T47D (cell line): ENCODE measurements around the gene CDCP1.
A peak's percentile ranks its signal among the peaks of the same experiment; 100 is the strongest.
"Not testable (repeated sequence)": the region's sequence is repeated elsewhere in the genome, so short reads cannot be mapped to it uniquely, and the experiment has no call there.

Source experiments
- DNase-seq, 2 experiments: peaks; one replicate each; pipeline versions ENCODE4 v3.0.0 to v3.0.0-alpha.2; 2011 to 2012; ENCODE audit warnings: low read depth in 1 of 2, low spot score in 1 of 2
- JUND ChIP-seq: IDR thresholded peaks from 2 replicates; pipeline ENCODE4 v1.6.1; 2012; ENCODE audit warnings: low read depth
- in situ Hi-C: cut with HindIII; loops from 2 replicates; pipeline ENCODE4 v1.10.0; 2016; ENCODE audit warnings: low sequenced_read_pairs, low pct_unique_long_range_greater_than_20kb

The CDCP1 gene

GRCh38 chr3:45081506-45082141, 64.6 kb downstream of the CDCP1 start:
- DNase-seq, result no peak
- in situ Hi-C loops, result no loop called here
- no peak for TF ChIP-seq JUND

- in situ Hi-C loops, result no loop called here
- TF ChIP-seq JUND, result no peak
- no peak for DNase-seq
These were observed 65.4 kb downstream of the CDCP1 start for GRCh38 chr3:45080824-45081223.

- no peak for DNase-seq
- no peak for TF ChIP-seq JUND
- in situ Hi-C loops, result no loop called here
These were observed 66.5 kb downstream of the CDCP1 start for GRCh38 chr3:45079715-45080114.

GRCh38 chr3:45078910-45079522, 67.2 kb downstream of the CDCP1 start:
- peak in 1 of 2 experiments; percentile 59 for DNase-seq
- TF ChIP-seq JUND, result no peak
- in situ Hi-C loops, result no loop called here

- in situ Hi-C loops, result not testable (repeated sequence)
These were observed 67.9 kb downstream of the CDCP1 start for GRCh38 chr3:45078256-45078655.

GRCh38 chr3:45075821-45076625, 70.2 kb downstream of the CDCP1 start:
- DNase-seq, result no peak
- in situ Hi-C loops, result no loop called here
- no peak for TF ChIP-seq JUND

More at GRCh38 chr3:45078256-45078655, 67.9 kb downstream of the CDCP1 start:
- DNase-seq, result not testable (repeated sequence)

- no peak for TF ChIP-seq JUND
- in situ Hi-C loops, result no loop called here
- no peak for DNase-seq
These were observed 75.1 kb downstream of the CDCP1 start for GRCh38 chr3:45071075-45071474.

- in situ Hi-C loops, result no loop called here
- no peak for TF ChIP-seq JUND
- no peak for DNase-seq
These were observed 78.2 kb downstream of the CDCP1 start for GRCh38 chr3:45067941-45068340.

- in situ Hi-C loops, result no loop called here
- no peak for TF ChIP-seq JUND
- DNase-seq, result no peak
These were observed 78.7 kb downstream of the CDCP1 start for GRCh38 chr3:45067486-45067885.

- DNase-seq, result no peak
These were observed 79.9 kb downstream of the CDCP1 start for GRCh38 chr3:45066109-45066801.

GRCh38 chr3:45065373-45065720, 80.8 kb downstream of the CDCP1 start:
- no peak for TF ChIP-seq JUND

More at GRCh38 chr3:45066109-45066801, 79.9 kb downstream of the CDCP1 start:
- no peak for TF ChIP-seq JUND
- in situ Hi-C loops, result no loop called here

GRCh38 chr3:45064512-45065372, 81.4 kb downstream of the CDCP1 start:
- TF ChIP-seq JUND, result no peak
- DNase-seq, result peak in 1 of 2 experiments; percentile 66
- in situ Hi-C loops, result no loop called here

More at GRCh38 chr3:45065373-45065720, 80.8 kb downstream of the CDCP1 start:
- in situ Hi-C loops, result no loop called here
- no peak for DNase-seq
